Activated CD4-positive, alpha-beta T cell treated with anti-CD3 and anti-CD28 coated beads, Interleukin-2, amount 10 ng/mL, durations not matched to agents 7 days and 5 days (primary cell): ENCODE results near the gene PDXDC1. TPM values are rescaled to one million over a fixed set of nuclear protein-coding genes. Genes with fewer than 3 reads are reported as not detected.
"Not testable (repeated sequence)": the region's sequence is repeated elsewhere in the genome, so short reads cannot be mapped to it uniquely, and the experiment has no call there.

ENCODE experiments used
- CTCF ChIA-PET: fragments of 350-600 bp; sonication (Branson Sonifier 250); formaldehyde crosslinking; loops from one replicate; lab custom pipeline; 2021; ENCODE audit warnings: antibody characterized with exemption; lab: Charles Lee
- POLR2A ChIA-PET: fragments of 350-600 bp; sonication (Branson Sonifier 250); formaldehyde crosslinking; loops from one replicate; lab custom pipeline; 2021; ENCODE audit warnings: antibody characterized with exemption; lab: Charles Lee
- DNase-seq: peaks from one replicate; pipeline ENCODE4 v3.0.0-alpha.2; 2020
- H3K27ac Mint-ChIP-seq: one replicate; pipeline ENCODE4 v1.8.0; 2021; ENCODE audit warnings: mild to moderate bottlenecking, moderate library complexity, mixed read lengths
- H3K27me3 Mint-ChIP-seq: one replicate; pipeline ENCODE4 v1.8.0; 2021; ENCODE audit warnings: mixed read lengths
- H3K36me3 Mint-ChIP-seq: one replicate; pipeline ENCODE4 v1.8.0; 2021; ENCODE audit warnings: low read depth, mixed read lengths
- H3K4me1 Mint-ChIP-seq: one replicate; pipeline ENCODE4 v1.8.0; 2021; ENCODE audit warnings: mixed read lengths
- H3K4me3 Mint-ChIP-seq: one replicate; pipeline ENCODE4 v1.8.0; 2021; ENCODE audit warnings: mild to moderate bottlenecking, moderate library complexity, mixed read lengths
- H3K9me3 Mint-ChIP-seq: one replicate; pipeline ENCODE4 v1.8.0; 2021; ENCODE audit warnings: mixed read lengths
- total RNA-seq, 2 experiments: library from RNA; stranded (reverse); gene quantifications; one replicate each; pipeline ENCODE4 v1.2.3, GENCODE V29; 2021

Gene PDXDC1
- total RNA-seq, 2 experiments from 2014 or later, result 49.2 to 53.3 TPM

GRCh38 chr16:15008647-15009046 is 33.8 kb downstream of the PDXDC1 start:
- H3K27ac Mint-ChIP-seq, H3K4me1 Mint-ChIP-seq, POLR2A ChIA-PET, CTCF ChIA-PET, H3K4me3 Mint-ChIP-seq, H3K27me3 Mint-ChIP-seq, DNase-seq, H3K9me3 Mint-ChIP-seq: not testable (repeated sequence)
- H3K36me3 Mint-ChIP-seq, result peaks cover 24% of the 10 kb centered on the region

- H3K9me3 Mint-ChIP-seq, H3K27me3 Mint-ChIP-seq, POLR2A ChIA-PET, H3K27ac Mint-ChIP-seq, CTCF ChIA-PET, DNase-seq, H3K4me3 Mint-ChIP-seq: not testable (repeated sequence)
- H3K4me1 Mint-ChIP-seq, result peaks cover 25% of the 10 kb centered on the region
- H3K36me3 Mint-ChIP-seq, result peaks cover 32% of the 10 kb centered on the region
Observed at GRCh38 chr16:15012941-15013340, 38.1 kb downstream of the PDXDC1 start.

- H3K27me3 Mint-ChIP-seq, H3K4me3 Mint-ChIP-seq, CTCF ChIA-PET: not testable (repeated sequence)
Observed at GRCh38 chr16:15015671-15016070, 40.8 kb downstream of the PDXDC1 start.

GRCh38 chr16:15016354-15016753 is 41.5 kb downstream of the PDXDC1 start:
- CTCF ChIA-PET, H3K9me3 Mint-ChIP-seq, DNase-seq, H3K4me3 Mint-ChIP-seq, POLR2A ChIA-PET, H3K27me3 Mint-ChIP-seq: not testable (repeated sequence)
- H3K4me1 Mint-ChIP-seq, result peaks cover 25% of the 10 kb centered on the region
- H3K36me3 Mint-ChIP-seq, result peaks cover 28% of the 10 kb centered on the region
- peak overlapping the region; percentile 48 for H3K27ac Mint-ChIP-seq

More at GRCh38 chr16:15015671-15016070, 40.8 kb downstream of the PDXDC1 start:
- peaks cover 33% of the 10 kb centered on the region for H3K36me3 Mint-ChIP-seq
- H3K9me3 Mint-ChIP-seq, POLR2A ChIA-PET, DNase-seq, H3K27ac Mint-ChIP-seq: not testable (repeated sequence)
- H3K4me1 Mint-ChIP-seq, result peaks cover 25% of the 10 kb centered on the region

GRCh38 chr16:15016951-15017580 is 42.2 kb downstream of the PDXDC1 start:
- CTCF ChIA-PET, result interaction anchor here (0.6 kb wide), 1 partner anchor 23 kb away, joined by 3 read pairs; no protein-coding TSS in a partner anchor

GRCh38 chr16:15021429-15021828 is 46.6 kb downstream of the PDXDC1 start:
- peaks cover 42% of the 10 kb centered on the region for H3K36me3 Mint-ChIP-seq
- H3K27me3 Mint-ChIP-seq, H3K4me3 Mint-ChIP-seq, POLR2A ChIA-PET, DNase-seq, H3K9me3 Mint-ChIP-seq, H3K27ac Mint-ChIP-seq: not testable (repeated sequence)
- CTCF ChIA-PET, result interaction anchor here (0.7 kb wide), 1 partner anchor 444 kb away, joined by 4 read pairs; no protein-coding TSS in a partner anchor
- peaks cover 10% of the 10 kb centered on the region for H3K4me1 Mint-ChIP-seq

More at GRCh38 chr16:15016951-15017580, 42.2 kb downstream of the PDXDC1 start:
- H3K27me3 Mint-ChIP-seq, H3K9me3 Mint-ChIP-seq, H3K4me3 Mint-ChIP-seq, H3K27ac Mint-ChIP-seq, DNase-seq, POLR2A ChIA-PET: not testable (repeated sequence)
- H3K36me3 Mint-ChIP-seq, result peaks cover 28% of the 10 kb centered on the region
- H3K4me1 Mint-ChIP-seq, result peaks cover 28% of the 10 kb centered on the region

GRCh38 chr16:15022194-15022593 is 47.4 kb downstream of the PDXDC1 start:
- POLR2A ChIA-PET, H3K9me3 Mint-ChIP-seq, H3K4me1 Mint-ChIP-seq, H3K4me3 Mint-ChIP-seq, H3K27me3 Mint-ChIP-seq, CTCF ChIA-PET: not testable (repeated sequence)
- Mint-ChIP-seq H3K27ac (peak overlapping the region; percentile 1), H3K36me3 (peaks cover 38% of the 10 kb centered on the region)
- peak; percentile 71 for DNase-seq

GRCh38 chr16:15023381-15024077 is 48.7 kb downstream of the PDXDC1 start:
- H3K4me1 Mint-ChIP-seq, CTCF ChIA-PET, H3K9me3 Mint-ChIP-seq, POLR2A ChIA-PET, DNase-seq, H3K27ac Mint-ChIP-seq, H3K27me3 Mint-ChIP-seq, H3K4me3 Mint-ChIP-seq: not testable (repeated sequence)
- peaks cover 39% of the 10 kb centered on the region for H3K36me3 Mint-ChIP-seq

GRCh38 chr16:15024858-15025199 is 50.0 kb downstream of the PDXDC1 start:
- H3K4me1 Mint-ChIP-seq, H3K27ac Mint-ChIP-seq, H3K9me3 Mint-ChIP-seq, H3K27me3 Mint-ChIP-seq, CTCF ChIA-PET, H3K4me3 Mint-ChIP-seq, POLR2A ChIA-PET, DNase-seq: not testable (repeated sequence)
- peaks cover 31% of the 10 kb centered on the region for H3K36me3 Mint-ChIP-seq

GRCh38 chr16:15025234-15025951 is 50.6 kb downstream of the PDXDC1 start:
- peaks cover 31% of the 10 kb centered on the region for H3K36me3 Mint-ChIP-seq
- H3K4me1 Mint-ChIP-seq, H3K9me3 Mint-ChIP-seq, POLR2A ChIA-PET, H3K27ac Mint-ChIP-seq, H3K4me3 Mint-ChIP-seq, DNase-seq, H3K27me3 Mint-ChIP-seq, CTCF ChIA-PET: not testable (repeated sequence)

- H3K4me3 Mint-ChIP-seq, H3K27ac Mint-ChIP-seq, H3K27me3 Mint-ChIP-seq, DNase-seq, CTCF ChIA-PET, POLR2A ChIA-PET, H3K9me3 Mint-ChIP-seq: not testable (repeated sequence)
- peaks cover 12% of the 10 kb centered on the region for H3K4me1 Mint-ChIP-seq
- peaks cover 41% of the 10 kb centered on the region for H3K36me3 Mint-ChIP-seq
Observed at GRCh38 chr16:15027051-15027450, 52.2 kb downstream of the PDXDC1 start.

GRCh38 chr16:15027503-15028344 is 52.9 kb downstream of the PDXDC1 start:
- H3K27ac Mint-ChIP-seq, H3K4me1 Mint-ChIP-seq, H3K27me3 Mint-ChIP-seq, H3K4me3 Mint-ChIP-seq, CTCF ChIA-PET, H3K9me3 Mint-ChIP-seq, POLR2A ChIA-PET, DNase-seq: not testable (repeated sequence)
- peaks cover 38% of the 10 kb centered on the region for H3K36me3 Mint-ChIP-seq
